Adrenal gland (tissue), 5 donors: Measurements from ENCODE around the gene TNFAIP8L3.

Source experiments
- POLR2A ChIP-seq, 2 donors: fragments of 450-650 bp; IDR thresholded peaks; one replicate each; pipeline ENCODE4 v1.6.1; 2017; ENCODE audit warnings: antibody characterized with exemption in 2 of 2, mild to moderate bottlenecking in 2 of 2, moderate library complexity in 1 of 2
- TF ChIP-seq, protein P1 (sequence below), 6 experiments: fragments of 450-650 bp in 4 of 6; fragments of 200-600 bp in 2 of 6; sonication (generic) in 1 of 6; IDR thresholded peaks; 1 replicate in 5 of 6; 2 replicates in 1 of 6; pipeline versions ENCODE4 v1.5.1 to v1.8.0; 2016 to 2021; ENCODE audit warnings: antibody characterized with exemption in 6 of 6, mild to moderate bottlenecking in 2 of 6, moderate library complexity in 1 of 6
- donor health status: DM: no; HTN: no; CAD: no.

DNA sequence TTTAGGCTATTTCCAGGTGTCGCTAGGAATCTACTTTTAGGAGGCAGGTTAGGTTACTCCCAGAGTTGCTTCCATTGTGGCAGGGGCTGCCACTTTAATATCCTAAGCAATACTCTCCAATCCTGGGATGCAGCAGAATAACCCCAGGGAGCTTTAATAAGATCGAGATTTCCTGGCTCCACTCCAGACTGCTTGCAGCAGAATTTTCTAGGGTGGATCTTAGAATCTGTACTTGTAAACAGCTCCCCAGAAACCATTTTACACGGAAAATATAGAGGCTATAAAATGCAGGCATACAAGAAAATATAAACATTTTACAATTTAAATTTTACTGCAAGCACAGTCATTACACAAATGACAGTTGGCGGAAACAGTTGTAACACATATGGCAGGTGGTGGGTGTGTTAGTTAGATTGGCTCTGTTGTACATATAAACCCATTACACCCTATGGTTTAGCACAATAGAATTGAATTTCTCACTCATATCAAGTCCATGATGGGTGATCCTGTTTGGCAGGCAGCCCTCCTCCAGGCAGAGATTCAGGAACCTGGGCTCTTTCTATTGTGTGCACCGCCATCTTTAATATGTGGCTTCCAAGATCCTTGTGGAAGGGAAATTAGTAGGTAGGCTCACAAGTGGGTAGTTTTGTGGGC is 35.0 kb upstream of the TNFAIP8L3 start:
- TF ChIP-seq, protein P1, sequence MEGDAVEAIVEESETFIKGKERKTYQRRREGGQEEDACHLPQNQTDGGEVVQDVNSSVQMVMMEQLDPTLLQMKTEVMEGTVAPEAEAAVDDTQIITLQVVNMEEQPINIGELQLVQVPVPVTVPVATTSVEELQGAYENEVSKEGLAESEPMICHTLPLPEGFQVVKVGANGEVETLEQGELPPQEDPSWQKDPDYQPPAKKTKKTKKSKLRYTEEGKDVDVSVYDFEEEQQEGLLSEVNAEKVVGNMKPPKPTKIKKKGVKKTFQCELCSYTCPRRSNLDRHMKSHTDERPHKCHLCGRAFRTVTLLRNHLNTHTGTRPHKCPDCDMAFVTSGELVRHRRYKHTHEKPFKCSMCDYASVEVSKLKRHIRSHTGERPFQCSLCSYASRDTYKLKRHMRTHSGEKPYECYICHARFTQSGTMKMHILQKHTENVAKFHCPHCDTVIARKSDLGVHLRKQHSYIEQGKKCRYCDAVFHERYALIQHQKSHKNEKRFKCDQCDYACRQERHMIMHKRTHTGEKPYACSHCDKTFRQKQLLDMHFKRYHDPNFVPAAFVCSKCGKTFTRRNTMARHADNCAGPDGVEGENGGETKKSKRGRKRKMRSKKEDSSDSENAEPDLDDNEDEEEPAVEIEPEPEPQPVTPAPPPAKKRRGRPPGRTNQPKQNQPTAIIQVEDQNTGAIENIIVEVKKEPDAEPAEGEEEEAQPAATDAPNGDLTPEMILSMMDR (IDR thresholded peaks at IDR 0.05): no peak
- no peak for TF ChIP-seq POLR2A (IDR thresholded peaks at IDR 0.05)
